ENCODE data around the gene HTRA1. TPM values are rescaled to one million over a fixed set of nuclear protein-coding genes. Genes with fewer than 3 reads are reported as not detected.

The HTRA1 gene
- total RNA-seq, 1 donor from 2014 or later: 1,504 TPM

GRCh38 chr10:122463466-122464249 lies 2.3 kb downstream of the HTRA1 start:
- peaks cover 18% of the 10 kb centered on the region for H3K36me3 Mint-ChIP-seq (ENCODE audit: low read depth)
- no peaks in the 10 kb centered on the region for H3K27me3 Mint-ChIP-seq (ENCODE audit: low read depth)
- no peak for DNase-seq (ENCODE audit: low spot score)
- no peaks in the 10 kb centered on the region for H3K9me3 Mint-ChIP-seq (ENCODE audit: low read depth)
- H3K27ac Mint-ChIP-seq (ENCODE audit: unreplicated experiment): peak overlapping the region; percentile 89
- H3K4me1 Mint-ChIP-seq (ENCODE audit: low read depth): peaks cover 79% of the 10 kb centered on the region
- peak overlapping the region; percentile 95 for H3K4me3 Mint-ChIP-seq (ENCODE audit: unreplicated experiment)
- TF ChIP-seq CTCF (IDR thresholded peaks at IDR 0.05): no peak

DNA sequence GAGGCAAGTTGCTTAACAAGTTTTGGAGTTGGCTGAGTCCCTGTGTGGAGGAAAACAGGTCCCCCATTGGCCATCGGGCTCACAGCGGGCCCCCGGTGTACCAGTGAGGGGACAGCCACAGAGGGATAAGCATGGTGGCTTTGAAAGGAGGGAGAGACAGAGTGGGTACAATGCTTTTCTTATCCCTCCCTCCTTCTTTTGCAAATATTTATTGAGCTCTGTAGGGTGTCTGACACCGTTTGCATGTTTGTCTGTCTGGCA lies 2.8 kb downstream of the HTRA1 start:
- no peak for DNase-seq (ENCODE audit: low spot score)
- H3K27me3 Mint-ChIP-seq (ENCODE audit: low read depth): no peaks in the 10 kb centered on the region
- H3K36me3 Mint-ChIP-seq (ENCODE audit: low read depth): peaks cover 18% of the 10 kb centered on the region
- TF ChIP-seq CTCF (IDR thresholded peaks at IDR 0.05): no peak
- H3K4me1 Mint-ChIP-seq (ENCODE audit: low read depth): peaks cover 81% of the 10 kb centered on the region
- H3K9me3 Mint-ChIP-seq (ENCODE audit: low read depth): no peaks in the 10 kb centered on the region
- H3K4me3 Mint-ChIP-seq (ENCODE audit: unreplicated experiment): peak overlapping the region; percentile 95
- H3K27ac Mint-ChIP-seq (ENCODE audit: unreplicated experiment): peak overlapping the region; percentile 17

DNA sequence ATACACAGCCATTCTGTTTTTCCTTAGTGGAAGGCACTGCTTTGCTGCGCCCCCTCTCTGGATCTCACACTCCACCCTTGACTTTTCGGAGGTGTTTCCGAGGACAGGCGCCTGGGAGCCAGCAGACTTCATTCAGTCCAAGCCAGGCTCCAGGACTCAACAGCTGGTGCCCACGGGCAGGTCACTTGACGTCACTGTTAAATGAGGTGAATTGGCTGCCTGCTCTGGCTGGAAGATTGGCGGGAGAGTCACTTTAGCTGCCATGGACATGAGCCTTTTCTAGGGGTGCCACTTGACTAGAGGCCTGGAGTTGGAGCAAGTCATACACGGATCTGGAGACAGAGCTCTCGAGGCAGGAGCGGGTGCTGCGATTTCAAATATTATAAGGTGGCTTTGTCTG lies 3.2 kb downstream of the HTRA1 start:
- peak overlapping the region; percentile 95 for H3K4me3 Mint-ChIP-seq (ENCODE audit: unreplicated experiment)
- no peaks in the 10 kb centered on the region for H3K27me3 Mint-ChIP-seq (ENCODE audit: low read depth)
- H3K27ac Mint-ChIP-seq (ENCODE audit: unreplicated experiment): peak overlapping the region; percentile 17
- H3K36me3 Mint-ChIP-seq (ENCODE audit: low read depth): peaks cover 18% of the 10 kb centered on the region
- DNase-seq (ENCODE audit: low spot score): peak; percentile 50
- peaks cover 81% of the 10 kb centered on the region for H3K4me1 Mint-ChIP-seq (ENCODE audit: low read depth)
- TF ChIP-seq CTCF (IDR thresholded peaks at IDR 0.05): no peak
- no peaks in the 10 kb centered on the region for H3K9me3 Mint-ChIP-seq (ENCODE audit: low read depth)

GRCh38 chr10:122465401-122466040 lies 4.2 kb downstream of the HTRA1 start:
- Mint-ChIP-seq H3K27me3 (ENCODE audit: low read depth) (no peaks in the 10 kb centered on the region), H3K36me3 (ENCODE audit: low read depth) (peaks cover 18% of the 10 kb centered on the region), H3K9me3 (ENCODE audit: low read depth) (no peaks in the 10 kb centered on the region), H3K4me1 (ENCODE audit: low read depth) (peaks cover 82% of the 10 kb centered on the region), H3K4me3 (ENCODE audit: unreplicated experiment) (peak overlapping the region; percentile 95), H3K27ac (ENCODE audit: unreplicated experiment) (peak overlapping the region; percentile 17)
- no peak for TF ChIP-seq CTCF (IDR thresholded peaks at IDR 0.05)
- peak; percentile 22 for DNase-seq (ENCODE audit: low spot score)

DNA sequence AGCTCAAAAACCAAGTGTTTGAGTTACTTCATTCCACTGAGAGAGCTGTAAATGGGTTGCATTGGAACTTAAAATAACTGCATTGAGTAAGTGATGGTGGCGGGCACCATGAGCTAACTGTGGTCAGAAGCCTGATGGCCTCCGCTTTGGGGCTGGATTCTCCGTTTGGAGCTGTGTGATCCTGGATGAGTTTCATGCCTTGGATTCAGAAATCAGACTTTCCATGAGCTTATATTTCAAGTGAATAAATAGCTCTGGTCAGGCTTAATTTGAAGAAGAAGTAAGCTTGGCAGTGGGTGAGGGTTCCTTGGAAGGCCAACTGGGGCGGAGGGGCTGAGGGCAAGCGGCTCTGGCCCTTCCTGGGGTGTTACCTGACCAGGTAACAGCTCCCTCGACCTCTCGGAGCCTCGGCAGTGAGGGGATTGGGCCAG lies 5.6 kb downstream of the HTRA1 start:
- DNase-seq (ENCODE audit: low spot score): peak; percentile 69
- no peaks in the 10 kb centered on the region for H3K9me3 Mint-ChIP-seq (ENCODE audit: low read depth)
- H3K36me3 Mint-ChIP-seq (ENCODE audit: low read depth): peaks cover 18% of the 10 kb centered on the region
- H3K27me3 Mint-ChIP-seq (ENCODE audit: low read depth): no peaks in the 10 kb centered on the region
- no peak for TF ChIP-seq CTCF (IDR thresholded peaks at IDR 0.05)
- peaks cover 93% of the 10 kb centered on the region for H3K4me1 Mint-ChIP-seq (ENCODE audit: low read depth)
- no peak overlapping the region for H3K4me3 Mint-ChIP-seq (ENCODE audit: unreplicated experiment)
- peak overlapping the region; percentile 96 for H3K27ac Mint-ChIP-seq (ENCODE audit: unreplicated experiment)

Data from chondrocyte (in vitro differentiated cells).